ENCODE measurements around the gene SFSWAP. TPM values are rescaled to one million over a fixed set of nuclear protein-coding genes. Genes with fewer than 3 reads are reported as not detected.

Gene SFSWAP
- polyA plus RNA-seq, 2 of the 4 experiments (the other 2 are of a cell fraction) = 21.8 to 23.5 TPM

GRCh38 chr12:131751335-131751734, 40.4 kb downstream of the SFSWAP start:
- Histone ChIP-seq H3K4me1 (no peaks in the 10 kb centered on the region), H3K4me2 (no peak overlapping the region), H3K9me3 (no peaks in the 10 kb centered on the region), H3K27ac (no peak overlapping the region), H3K4me3 (no peak overlapping the region)
- DNase-seq (ENCODE audit: low read depth in 1 of 2, low spot score in 1 of 2) (no peak), FAIRE-seq (no peak), ATAC-seq (no peak)
- CTCF ChIA-PET = interaction anchor here (0.8 to 1.9 kb wide), 4 partner anchors 11 to 836 kb away, joined by 3 to 7 read pairs (median 4); no protein-coding TSS in a partner anchor
- TF ChIP-seq RNF2 (IDR thresholded peaks at IDR 0.05; ENCODE audit: borderline replicate concordance, low read depth) (no peak), RCOR1 (IDR thresholded peaks at IDR 0.05; ENCODE audit: low read depth, low read length) (no peak), RAD21 (conservative IDR thresholded peaks at IDR 0.05 in 1 of 2, IDR thresholded peaks at IDR 0.05 in 1 of 2) (no peak), MAZ (IDR thresholded peaks at IDR 0.05; ENCODE audit: borderline replicate concordance, low read depth, low read length) (no peak), POLR2AphosphoS2 (conservative IDR thresholded peaks at IDR 0.05; ENCODE audit: low read length) (no peak), MAX (IDR thresholded peaks at IDR 0.05) (no peak), CBX2 (IDR thresholded peaks at IDR 0.05; ENCODE audit: borderline replicate concordance, low read depth) (no peak), HOXA7 (CRISPR knock-in tag; IDR thresholded peaks at IDR 0.05) (no peak), NPAS2 (CRISPR knock-in tag; IDR thresholded peaks at IDR 0.05; ENCODE audit: borderline replicate concordance) (no peak), KDM5A (IDR thresholded peaks at IDR 0.05) (no peak), CEBPB (IDR thresholded peaks at IDR 0.05) (no peak)
- 85% methylated on average over 7 of the region's 7 CpGs for WGBS (ENCODE audit: missing lambda C conversion rate)
- POLR2A ChIA-PET = no interaction called here

- 93% methylated on average over 11 of the region's 11 CpGs for WGBS (ENCODE audit: missing lambda C conversion rate)
- ChIA-PET POLR2A (no interaction called here), CTCF (interaction anchor here (0.8 to 1.0 kb wide), 2 partner anchors 10 to 22 kb away, joined by 3 read pairs; no protein-coding TSS in a partner anchor)
- Histone ChIP-seq H3K9me3 (no peaks in the 10 kb centered on the region), H3K4me1 (no peaks in the 10 kb centered on the region), H3K27ac (no peak overlapping the region), H3K4me2 (no peak overlapping the region), H3K4me3 (no peak overlapping the region)
- DNase-seq (ENCODE audit: low read depth in 1 of 2, low spot score in 1 of 2) = no peak
- no peak for TF ChIP-seq KDM1A (IDR thresholded peaks at IDR 0.05; ENCODE audit: low read depth)
- no peak for TF ChIP-seq HOXA7 (CRISPR knock-in tag; IDR thresholded peaks at IDR 0.05)
- no peak for TF ChIP-seq POLR2A (IDR thresholded peaks at IDR 0.05; ENCODE audit: low read length)
- TF ChIP-seq CBX8 (IDR thresholded peaks at IDR 0.05) = no peak
- TF ChIP-seq HES2 (IDR thresholded peaks at IDR 0.05) = no peak
- TF ChIP-seq CBX2 (IDR thresholded peaks at IDR 0.05; ENCODE audit: borderline replicate concordance, low read depth) = no peak
- TF ChIP-seq TFCP2L1 (CRISPR knock-in tag; IDR thresholded peaks at IDR 0.05) = no peak
- ATAC-seq = no peak
- no peak for FAIRE-seq
Measured at GRCh38 chr12:131752451-131752850, 41.6 kb downstream of the SFSWAP start.

- H3K4me2 ChIP-seq = no peak overlapping the region
- CTCF ChIA-PET = interaction anchor here (1.0 kb wide), 1 partner anchor 9 kb away, joined by 3 read pairs; no protein-coding TSS in a partner anchor
- H3K4me1 ChIP-seq = no peaks in the 10 kb centered on the region
- H3K27ac ChIP-seq = no peak overlapping the region
- TF ChIP-seq KDM5A (IDR thresholded peaks at IDR 0.05) (no peak), CBX2 (IDR thresholded peaks at IDR 0.05; ENCODE audit: borderline replicate concordance, low read depth) (no peak), SMC3 (IDR thresholded peaks at IDR 0.05) (no peak), SREBF2 (IDR thresholded peaks at IDR 0.05) (no peak), ZC3H11A (IDR thresholded peaks at IDR 0.05) (no peak), RNF2 (IDR thresholded peaks at IDR 0.05; ENCODE audit: borderline replicate concordance, low read depth) (no peak), FOSB (CRISPR knock-in tag; IDR thresholded peaks at IDR 0.05) (no peak), HOXB5 (CRISPR knock-in tag; IDR thresholded peaks at IDR 0.05) (no peak), EHMT2 (IDR thresholded peaks at IDR 0.05; ENCODE audit: low read depth) (no peak)
- no peak for FAIRE-seq
- no peak overlapping the region for H3K4me3 ChIP-seq
- POLR2A ChIA-PET = no interaction called here
- H3K9me3 ChIP-seq = no peaks in the 10 kb centered on the region
- DNase-seq (ENCODE audit: low read depth in 1 of 2, low spot score in 1 of 2) = no peak
- 90% methylated on average over 17 of the region's 20 CpGs for WGBS (ENCODE audit: missing lambda C conversion rate)
- no peak for ATAC-seq
Measured at GRCh38 chr12:131753005-131753404, 42.1 kb downstream of the SFSWAP start.

GRCh38 chr12:131753757-131754156, 42.9 kb downstream of the SFSWAP start:
- Histone ChIP-seq H3K27ac (no peak overlapping the region), H3K4me1 (no peaks in the 10 kb centered on the region), H3K4me2 (no peak overlapping the region), H3K4me3 (no peak overlapping the region), H3K9me3 (no peaks in the 10 kb centered on the region)
- 94% methylated on average over 8 of the region's 8 CpGs for WGBS (ENCODE audit: missing lambda C conversion rate)
- FAIRE-seq = no peak
- CTCF ChIA-PET = interaction anchor here (0.9 to 1.9 kb wide), 2 partner anchors 11 to 14 kb away, joined by 4 to 7 read pairs; no protein-coding TSS in a partner anchor
- no peak for TF ChIP-seq EP300 (IDR thresholded peaks at IDR 0.05)
- no peak for TF ChIP-seq SREBF2 (IDR thresholded peaks at IDR 0.05)
- TF ChIP-seq SMC3 (IDR thresholded peaks at IDR 0.05) = no peak
- TF ChIP-seq MAX (IDR thresholded peaks at IDR 0.05) = no peak
- TF ChIP-seq ELK1 (IDR thresholded peaks at IDR 0.05; ENCODE audit: low read depth, low read length) = no peak
- no peak for TF ChIP-seq JUN (IDR thresholded peaks at IDR 0.05)
- TF ChIP-seq ZNF302 (CRISPR knock-in tag; IDR thresholded peaks at IDR 0.05) = no peak
- TF ChIP-seq TP53 (CRISPR knock-in tag; IDR thresholded peaks at IDR 0.05) = no peak
- no peak for TF ChIP-seq EHF (CRISPR knock-in tag; IDR thresholded peaks at IDR 0.05)
- ATAC-seq = no peak
- no peak for DNase-seq (ENCODE audit: low read depth in 1 of 2, low spot score in 1 of 2)
- POLR2A ChIA-PET = no interaction called here

Measured in A549 (cell line).